ENCODE data around the gene KCNK10.

Gene KCNK10

GRCh38 chr14:88323086-88323522 is at the start of gene KCNK10:
KCNK10 (minus strand) TSS chr14:88323269; CDS start chr14:88322798, 471 bp downstream.
- no peak for DNase-seq

- DNase-seq: no peak
Observed at GRCh38 chr14:88369496-88369895, 46.4 kb upstream of the KCNK10 start.

- DNase-seq: no peak
Observed at GRCh38 chr14:88364710-88365413, 41.8 kb upstream of the KCNK10 start.

GRCh38 chr14:88363644-88364043 is 40.6 kb upstream of the KCNK10 start:
- no peak for DNase-seq

GRCh38 chr14:88359500-88359899 is 36.4 kb upstream of the KCNK10 start:
- no peak for DNase-seq

GRCh38 chr14:88354358-88354757 is 31.3 kb upstream of the KCNK10 start:
- no peak for DNase-seq

GRCh38 chr14:88352698-88353097 is 29.6 kb upstream of the KCNK10 start:
- DNase-seq: no peak

- no peak for DNase-seq
Observed at GRCh38 chr14:88351966-88352691, 29.1 kb upstream of the KCNK10 start.

- DNase-seq: no peak
Observed at GRCh38 chr14:88348546-88348945, 25.5 kb upstream of the KCNK10 start.

GRCh38 chr14:88346048-88346639 is 23.1 kb upstream of the KCNK10 start:
- DNase-seq: peak; percentile 25

GRCh38 chr14:88342980-88343379 is 19.9 kb upstream of the KCNK10 start:
- no peak for DNase-seq

GRCh38 chr14:88340357-88340756 is 17.3 kb upstream of the KCNK10 start:
- no peak for DNase-seq

- no peak for DNase-seq
Observed at GRCh38 chr14:88333036-88333435, 10.0 kb upstream of the KCNK10 start.

- no peak for DNase-seq
Observed at GRCh38 chr14:88327497-88327896, 4.4 kb upstream of the KCNK10 start.

GRCh38 chr14:88326352-88327103 is 3.5 kb upstream of the KCNK10 start:
- DNase-seq: peak; percentile 13

- DNase-seq: no peak
Observed at GRCh38 chr14:88325883-88326282, 2.8 kb upstream of the KCNK10 start.

- no peak for DNase-seq
Observed at GRCh38 chr14:88324930-88325329, 1.9 kb upstream of the KCNK10 start.

GRCh38 chr14:88324491-88324890 is 1.4 kb upstream of the KCNK10 start:
- DNase-seq: no peak

- DNase-seq: peak; percentile 27
Observed at GRCh38 chr14:88323523-88324199, 592 bp upstream of the KCNK10 start.

- DNase-seq: no peak
Observed at GRCh38 chr14:88322504-88323085, 474 bp downstream of the KCNK10 start.

GRCh38 chr14:88321692-88322503 is 1.2 kb downstream of the KCNK10 start:
- no peak for DNase-seq

All from EL (cell line).